Smooth muscle cell (in vitro differentiated cells): ENCODE data around the gene CRTC1. TPM values are rescaled to one million over a fixed set of nuclear protein-coding genes. Genes with fewer than 3 reads are reported as not detected.

Experiments
- DNase-seq: peaks from one replicate; lab custom pipeline; 2025; ENCODE audit not compliant: unreplicated experiment; lab: John Stamatoyannopoulos, UW
- H2AFZ ChIP-seq: fragments of 200-600 bp; sonication (generic); 2 replicates; pipeline ENCODE4 v1.6.0; 2016; ENCODE audit warnings: antibody characterized with exemption, low read depth, mild to moderate bottlenecking
- H3F3A ChIP-seq: fragments of 200-600 bp; sonication (generic); 2 replicates; pipeline ENCODE4 v1.6.0; 2017; ENCODE audit warnings: antibody characterized with exemption, low read depth
- H3K27ac ChIP-seq: fragments of 200-600 bp; sonication (generic); 2 replicates; pipeline ENCODE4 v1.5.1; 2016; ENCODE audit warnings: low read depth, mild to moderate bottlenecking
- H3K27me3 ChIP-seq: fragments of 200-600 bp; sonication (generic); 2 replicates; pipeline ENCODE4 v1.6.1; 2016; ENCODE audit warnings: low read depth, mild to moderate bottlenecking
- H3K36me3 ChIP-seq: fragments of 200-600 bp; sonication (generic); 2 replicates; pipeline ENCODE4 v1.5.1; 2016; ENCODE audit warnings: low read depth
- H3K4me1 ChIP-seq: fragments of 200-600 bp; sonication (generic); 2 replicates; pipeline ENCODE4 v1.5.1; 2016; ENCODE audit warnings: low read depth
- H3K4me2 ChIP-seq: fragments of 200-600 bp; sonication (generic); 2 replicates; pipeline ENCODE4 v1.6.0; 2016; ENCODE audit warnings: mild to moderate bottlenecking
- H3K4me3 ChIP-seq: fragments of 200-600 bp; sonication (generic); 2 replicates; pipeline ENCODE4 v1.5.1; 2016; ENCODE audit warnings: mild to moderate bottlenecking
- H3K79me2 ChIP-seq: fragments of 200-600 bp; sonication (generic); 2 replicates; pipeline ENCODE4 v1.6.0; 2016; ENCODE audit warnings: low read depth, mild to moderate bottlenecking
- H3K9ac ChIP-seq: fragments of 200-600 bp; sonication (generic); 2 replicates; pipeline ENCODE4 v1.6.0; 2016; ENCODE audit warnings: low read depth
- H3K9me3 ChIP-seq: fragments of 200-600 bp; sonication (generic); replicated peaks from 2 replicates; pipeline ENCODE4 v1.5.1; 2016; ENCODE audit warnings: low read depth
- H4K20me1 ChIP-seq: fragments of 200-600 bp; sonication (generic); 2 replicates; pipeline ENCODE4 v1.6.0; 2016; ENCODE audit warnings: low read depth
- WGBS: methylation state at CpG from one replicate; pipeline ENCODE4 v1.1.7; 2016; ENCODE audit warnings: low lambda C conversion rate; 5-methylcytosine and 5-hydroxymethylcytosine counted together
- polyA plus RNA-seq: library from polyadenylated mRNA; unstranded; fragments of >200 nt; fragmentation: Nextera tagmentation; extraction: Ambion mirVana; gene quantifications from 2 replicates; pipeline ENCODE4 v1.2.1, GENCODE V29; 2016
- total RNA-seq: library from RNA; depleted of rRNA; stranded (reverse); fragments of >200 nt; gene quantifications from 2 replicates; pipeline ENCODE4 v1.2.3, GENCODE V29; 2014
- TF ChIP-seq, protein P1 (sequence below): fragments of 200-600 bp; sonication (generic); IDR thresholded peaks from 2 replicates; pipeline ENCODE4 v1.5.1; 2017; ENCODE audit warnings: borderline replicate concordance, mild to moderate bottlenecking, antibody characterized with exemption; ENCODE audit not compliant: insufficient read depth, poor library complexity, severe bottlenecking

CRTC1 gene
- total and polyA plus RNA-seq, 2 experiments from 2014 or later: 1.6 to 3.1 TPM

DNA sequence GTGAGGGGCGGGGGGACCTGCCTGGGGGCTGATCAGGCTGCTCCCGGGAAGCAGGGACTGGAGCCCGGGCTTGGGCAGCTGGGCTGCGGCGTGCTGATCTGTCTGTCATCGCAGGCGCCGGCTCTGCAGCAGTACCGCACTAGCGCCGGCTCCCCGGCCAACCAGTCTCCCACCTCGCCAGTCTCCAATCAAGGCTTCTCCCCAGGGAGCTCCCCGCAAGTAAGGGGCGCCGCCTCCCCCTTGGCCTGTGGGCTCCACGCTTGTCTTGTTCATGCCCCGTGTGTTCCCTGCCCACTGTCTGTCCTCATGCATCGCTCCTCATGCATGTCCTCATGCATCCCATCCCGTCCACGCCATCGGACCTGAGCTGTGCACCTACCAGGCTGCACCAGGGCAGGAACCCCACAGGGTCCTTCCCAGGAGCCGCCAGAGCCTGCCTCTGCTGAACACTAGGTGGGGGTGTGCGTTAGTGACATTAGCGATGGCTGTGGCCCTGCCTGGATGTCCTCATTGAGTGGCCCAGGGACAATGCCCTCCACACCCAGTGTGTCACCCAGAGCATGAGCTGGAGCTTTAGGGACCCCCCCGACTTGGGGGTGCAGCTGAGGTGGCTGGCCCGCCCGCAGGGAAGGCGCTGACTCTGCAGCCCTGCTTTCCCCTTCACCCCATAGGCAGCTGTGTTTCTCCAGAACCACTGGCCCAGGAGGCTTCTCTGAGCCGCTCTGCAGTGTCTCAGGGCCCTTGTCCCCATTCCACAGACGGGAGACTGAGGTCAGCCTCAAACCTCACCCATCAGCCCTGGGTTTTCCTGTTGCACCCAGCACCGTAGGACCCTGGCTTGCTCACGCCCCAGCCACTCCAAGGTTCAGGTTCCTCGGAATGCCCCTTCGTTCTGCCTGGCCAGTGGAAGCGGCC is 88.1 kb downstream of the CRTC1 start:
- Histone ChIP-seq H3K9ac (no peak overlapping the region), H3F3A (no peaks in the 10 kb centered on the region), H3K27ac (no peak overlapping the region), H4K20me1 (no peaks in the 10 kb centered on the region), H3K27me3 (no peaks in the 10 kb centered on the region), H3K4me1 (no peaks in the 10 kb centered on the region), H3K9me3 (no peaks in the 10 kb centered on the region), H3K4me3 (no peak overlapping the region), H3K36me3 (no peaks in the 10 kb centered on the region), H3K4me2 (no peak overlapping the region), H3K79me2 (no peaks in the 10 kb centered on the region), H2AFZ (no peak overlapping the region)
- no peak for DNase-seq
- WGBS: 85% methylated on average over 36 of the region's 36 CpGs
- TF ChIP-seq, protein P1, sequence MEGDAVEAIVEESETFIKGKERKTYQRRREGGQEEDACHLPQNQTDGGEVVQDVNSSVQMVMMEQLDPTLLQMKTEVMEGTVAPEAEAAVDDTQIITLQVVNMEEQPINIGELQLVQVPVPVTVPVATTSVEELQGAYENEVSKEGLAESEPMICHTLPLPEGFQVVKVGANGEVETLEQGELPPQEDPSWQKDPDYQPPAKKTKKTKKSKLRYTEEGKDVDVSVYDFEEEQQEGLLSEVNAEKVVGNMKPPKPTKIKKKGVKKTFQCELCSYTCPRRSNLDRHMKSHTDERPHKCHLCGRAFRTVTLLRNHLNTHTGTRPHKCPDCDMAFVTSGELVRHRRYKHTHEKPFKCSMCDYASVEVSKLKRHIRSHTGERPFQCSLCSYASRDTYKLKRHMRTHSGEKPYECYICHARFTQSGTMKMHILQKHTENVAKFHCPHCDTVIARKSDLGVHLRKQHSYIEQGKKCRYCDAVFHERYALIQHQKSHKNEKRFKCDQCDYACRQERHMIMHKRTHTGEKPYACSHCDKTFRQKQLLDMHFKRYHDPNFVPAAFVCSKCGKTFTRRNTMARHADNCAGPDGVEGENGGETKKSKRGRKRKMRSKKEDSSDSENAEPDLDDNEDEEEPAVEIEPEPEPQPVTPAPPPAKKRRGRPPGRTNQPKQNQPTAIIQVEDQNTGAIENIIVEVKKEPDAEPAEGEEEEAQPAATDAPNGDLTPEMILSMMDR: peak; percentile 24

DNA sequence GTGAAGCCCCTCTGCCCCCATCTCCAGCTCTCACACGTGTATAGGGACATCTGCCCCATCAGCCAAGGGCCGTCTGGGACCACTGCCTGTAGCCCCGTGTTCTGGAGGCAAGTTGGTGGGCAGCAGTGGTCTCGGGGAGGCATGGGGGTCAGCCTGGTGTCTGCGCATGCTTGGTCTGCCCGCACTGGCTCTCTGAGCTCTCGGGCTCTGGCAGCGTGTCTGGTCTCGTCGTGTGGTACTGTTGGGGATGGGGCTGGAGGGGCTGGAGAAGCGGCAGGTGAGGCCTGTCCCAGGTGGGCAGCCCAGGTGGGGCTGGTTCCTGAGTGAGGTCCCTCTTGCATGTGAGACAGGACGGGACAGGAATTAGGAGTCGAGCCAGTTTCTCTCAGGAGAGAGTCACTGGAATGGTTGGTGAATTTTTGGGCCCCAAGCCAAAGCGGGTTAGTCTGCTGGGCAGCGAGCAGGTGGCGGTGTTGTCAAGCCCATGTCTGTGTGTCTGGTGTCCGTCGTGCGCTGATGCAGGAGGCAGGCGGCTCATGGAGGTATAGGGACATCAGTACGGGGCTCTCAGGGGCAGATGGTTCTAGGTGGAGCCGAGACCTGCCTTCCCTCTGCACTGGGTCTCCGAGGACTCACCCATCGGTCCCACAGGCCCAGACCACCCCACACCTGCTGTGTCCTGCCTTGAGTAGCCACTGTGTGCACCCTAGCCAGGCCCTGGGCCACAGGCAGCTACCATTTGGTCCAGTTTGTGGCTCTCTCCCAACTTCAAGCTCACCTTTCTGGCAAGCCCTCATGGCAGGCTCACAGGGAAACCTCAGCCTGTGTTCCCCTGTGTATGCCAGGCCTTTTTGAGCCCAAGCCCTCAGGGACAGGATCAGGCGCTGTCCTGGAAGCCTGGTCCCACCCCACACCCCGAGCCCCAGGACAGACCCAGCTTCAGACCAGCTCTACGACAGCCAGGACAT is 89.4 kb downstream of the CRTC1 start:
- H3K4me2 ChIP-seq: no peak overlapping the region
- H3K27ac ChIP-seq: no peak overlapping the region
- H3K4me1 ChIP-seq: no peaks in the 10 kb centered on the region
- H2AFZ ChIP-seq: no peak overlapping the region
- no peaks in the 10 kb centered on the region for H3K9me3 ChIP-seq
- no peak for DNase-seq
- 89% methylated on average over 27 of the region's 27 CpGs for WGBS
- H3K36me3 ChIP-seq: no peaks in the 10 kb centered on the region
- no peaks in the 10 kb centered on the region for H3F3A ChIP-seq
- H3K27me3 ChIP-seq: no peaks in the 10 kb centered on the region
- H3K4me3 ChIP-seq: no peak overlapping the region
- H4K20me1 ChIP-seq: no peaks in the 10 kb centered on the region
- TF ChIP-seq, protein P1: no peak
- H3K9ac ChIP-seq: no peak overlapping the region
- no peaks in the 10 kb centered on the region for H3K79me2 ChIP-seq

DNA sequence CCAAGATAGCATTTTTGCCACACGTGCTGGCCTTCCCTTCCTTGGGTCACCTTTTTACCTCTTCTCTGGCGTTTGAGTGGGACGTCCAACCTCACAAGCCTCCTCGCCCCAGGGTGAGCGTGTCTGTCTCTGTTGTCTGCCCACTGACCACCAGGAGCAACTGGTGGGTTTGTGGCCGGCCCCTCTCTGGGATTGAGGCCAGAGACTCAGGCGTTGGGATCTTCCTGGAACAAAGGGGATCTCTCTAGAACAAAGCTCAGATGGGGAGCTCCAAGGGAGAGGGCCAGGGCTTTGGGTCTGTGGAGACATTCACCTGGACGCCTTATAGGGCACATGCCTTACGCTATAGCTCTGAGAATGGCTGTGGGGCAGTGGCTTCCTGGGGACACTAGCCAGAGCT is 90.2 kb downstream of the CRTC1 start:
- TF ChIP-seq, protein P1: no peak
- DNase-seq: no peak
- no peaks in the 10 kb centered on the region for H3F3A ChIP-seq
- H4K20me1 ChIP-seq: no peaks in the 10 kb centered on the region
- H2AFZ ChIP-seq: no peak overlapping the region
- no peak overlapping the region for H3K4me2 ChIP-seq
- no peaks in the 10 kb centered on the region for H3K9me3 ChIP-seq
- no peak overlapping the region for H3K27ac ChIP-seq
- H3K4me3 ChIP-seq: no peak overlapping the region
- H3K79me2 ChIP-seq: no peaks in the 10 kb centered on the region
- no peaks in the 10 kb centered on the region for H3K27me3 ChIP-seq
- no peaks in the 10 kb centered on the region for H3K4me1 ChIP-seq
- H3K36me3 ChIP-seq: no peaks in the 10 kb centered on the region
- H3K9ac ChIP-seq: no peak overlapping the region
- 84% methylated on average over 9 of the region's 9 CpGs for WGBS
